SK-N-MC (cell line): Measurements from ENCODE around the gene GSK3B.
A peak's percentile ranks its signal among the peaks of the same experiment; 100 is the strongest.

Experiments used
- DNase-seq: peaks from one replicate; pipeline ENCODE4 v3.0.0-alpha.2; 2011; ENCODE audit warnings: low read depth, low spot score
- H3K27ac ChIP-seq: fragments of 200-600 bp; sonication (generic); 2 replicates; pipeline ENCODE4 v1.5.1; 2016; ENCODE audit warnings: mixed run types
- H3K36me3 ChIP-seq: fragments of 200-600 bp; sonication (generic); 2 replicates; pipeline ENCODE4 v1.6.1; 2017; ENCODE audit warnings: antibody characterized with exemption, low read length, mixed read lengths; ENCODE audit not compliant: insufficient read depth
- H3K4me3 ChIP-seq: fragments of 200-600 bp; sonication (generic); 2 replicates; pipeline ENCODE4 v1.5.1; 2016
- H3K9ac ChIP-seq: fragments of 200-600 bp; sonication (generic); 2 replicates; pipeline ENCODE4 v1.8.0; 2017; ENCODE audit warnings: mixed run types, mixed read lengths; ENCODE audit not compliant: insufficient read length
- H3K9me3 ChIP-seq: fragments of 200-600 bp; sonication (generic); 2 replicates; pipeline ENCODE4 v1.6.1; 2017; ENCODE audit warnings: low read depth, mild to moderate bottlenecking, antibody characterized with exemption, low read length, moderate library complexity, mixed read lengths
- EZH2 ChIP-seq: fragments of 200-600 bp; sonication (generic); IDR thresholded peaks from one replicate; pipeline ENCODE4 v1.6.1; 2017; ENCODE audit warnings: antibody characterized with exemption
- FOXP2 ChIP-seq: optimal IDR thresholded peaks from 2 replicates; pipeline ENCODE3; 2011; ENCODE audit warnings: mild to moderate bottlenecking, moderate library complexity; ENCODE audit not compliant: insufficient read depth; ENCODE audit errors: extremely low read length, control extremely low read depth
- POLR2AphosphoS5 ChIP-seq: IDR thresholded peaks from 2 replicates; pipeline ENCODE4 v1.6.1; 2012; ENCODE audit warnings: mild to moderate bottlenecking, low read depth, low read length, borderline replicate concordance

The GSK3B gene

GRCh38 chr3:120102674-120103073 lies 8.4 kb upstream of the GSK3B start:
- Histone ChIP-seq H3K27ac (no peak overlapping the region), H3K4me3 (no peak overlapping the region), H3K36me3 (no peaks in the 10 kb centered on the region), H3K9me3 (no peaks in the 10 kb centered on the region), H3K9ac (no peak overlapping the region)
- TF ChIP-seq POLR2AphosphoS5 (no peak), EZH2 (no peak), FOXP2 (no peak)
- DNase-seq = no peak

GRCh38 chr3:120102232-120102631 lies 8.0 kb upstream of the GSK3B start:
- Histone ChIP-seq H3K36me3 (no peaks in the 10 kb centered on the region), H3K27ac (no peak overlapping the region), H3K9ac (no peak overlapping the region), H3K9me3 (no peaks in the 10 kb centered on the region), H3K4me3 (no peak overlapping the region)
- TF ChIP-seq FOXP2 (no peak), POLR2AphosphoS5 (no peak), EZH2 (no peak)
- DNase-seq = no peak

- TF ChIP-seq EZH2 (no peak), FOXP2 (no peak), POLR2AphosphoS5 (no peak)
- no peak overlapping the region for H3K27ac ChIP-seq
- no peak for DNase-seq
- H3K36me3 ChIP-seq = no peaks in the 10 kb centered on the region
- no peak overlapping the region for H3K9ac ChIP-seq
- H3K9me3 ChIP-seq = no peaks in the 10 kb centered on the region
- no peak overlapping the region for H3K4me3 ChIP-seq
These were observed 7.4 kb upstream of the GSK3B start for GRCh38 chr3:120101624-120102023.

GRCh38 chr3:120100711-120101110 lies 6.5 kb upstream of the GSK3B start:
- no peak for TF ChIP-seq POLR2AphosphoS5
- Histone ChIP-seq H3K36me3 (no peaks in the 10 kb centered on the region), H3K9ac (no peak overlapping the region), H3K9me3 (no peaks in the 10 kb centered on the region), H3K27ac (no peak overlapping the region; the same call in 1 of the 2 replicates), H3K4me3 (no peak overlapping the region)
- no peak for DNase-seq

GRCh38 chr3:120098710-120099109 lies 4.5 kb upstream of the GSK3B start:
- no peak overlapping the region for H3K4me3 ChIP-seq
- H3K36me3 ChIP-seq = no peaks in the 10 kb centered on the region
- DNase-seq = no peak
- H3K9ac ChIP-seq = no peak overlapping the region
- no peak for TF ChIP-seq POLR2AphosphoS5
- no peak for TF ChIP-seq FOXP2
- TF ChIP-seq EZH2 = no peak
- H3K27ac ChIP-seq = no peak overlapping the region
- H3K9me3 ChIP-seq = no peaks in the 10 kb centered on the region

- Histone ChIP-seq H3K36me3 (no peaks in the 10 kb centered on the region), H3K9me3 (no peaks in the 10 kb centered on the region), H3K4me3 (peak overlapping the region; percentile 91), H3K27ac (peak overlapping the region; percentile 99), H3K9ac (peak overlapping the region; percentile 99)
- TF ChIP-seq EZH2 (no peak), POLR2AphosphoS5 (no peak), FOXP2 (no peak)
- DNase-seq = no peak
These were observed 1.8 kb upstream of the GSK3B start for GRCh38 chr3:120095979-120096426.

GRCh38 chr3:120095226-120095978 lies 1.2 kb upstream of the GSK3B start:
- peak overlapping the region; percentile 99 for H3K27ac ChIP-seq
- TF ChIP-seq EZH2 (no peak), POLR2AphosphoS5 (peak; percentile 93)

GRCh38 chr3:120094776-120095225 lies 554 bp upstream of the GSK3B start:
- Histone ChIP-seq H3K9ac (peak overlapping the region; percentile 99), H3K4me3 (peak overlapping the region; percentile 91), H3K36me3 (no peaks in the 10 kb centered on the region), H3K9me3 (no peaks in the 10 kb centered on the region), H3K27ac (peak overlapping the region; percentile 99)
- TF ChIP-seq FOXP2 (no peak), POLR2AphosphoS5 (no peak), EZH2 (no peak)
- DNase-seq = peak; percentile 99

More at GRCh38 chr3:120095226-120095978, 1.2 kb upstream of the GSK3B start:
- H3K4me3 ChIP-seq = peak overlapping the region; percentile 91
- H3K36me3 ChIP-seq = no peaks in the 10 kb centered on the region
- no peak for DNase-seq
- peak overlapping the region; percentile 99 for H3K9ac ChIP-seq
- no peaks in the 10 kb centered on the region for H3K9me3 ChIP-seq
